SJSA1 (cell line): ENCODE results near the gene KPNA2. TPM values are rescaled to one million over a fixed set of nuclear protein-coding genes. Genes with fewer than 3 reads are reported as not detected.
"Not testable (repeated sequence)": the region's sequence is repeated elsewhere in the genome, so short reads cannot be mapped to it uniquely, and the experiment has no call there.

Experiments used
- DNase-seq, 2 experiments: peaks; one replicate each; pipeline ENCODE4 v3.0.0-alpha.2; 2015 to 2020; ENCODE audit warnings: low spot score in 2 of 2, low read depth in 1 of 2
- H3K27ac ChIP-seq: fragments of 250-450 bp; sonication (Bioruptor Pico); 2 replicates; pipeline ENCODE4 v1.5.1; 2020; ENCODE audit warnings: mild to moderate bottlenecking, moderate library complexity
- H3K27me3 ChIP-seq: fragments of 250-450 bp; sonication (Bioruptor Pico); replicated peaks from 2 replicates; pipeline ENCODE4 v1.5.1; 2020; ENCODE audit warnings: mild to moderate bottlenecking, moderate library complexity
- H3K36me3 ChIP-seq: fragments of 250-450 bp; sonication (Bioruptor Pico); 2 replicates; pipeline ENCODE4 v1.5.1; 2020; ENCODE audit warnings: mild to moderate bottlenecking
- H3K4me1 ChIP-seq: fragments of 250-450 bp; sonication (Bioruptor Pico); replicated peaks from 2 replicates; pipeline ENCODE4 v1.6.1; 2021; ENCODE audit warnings: mild to moderate bottlenecking
- H3K4me3 ChIP-seq: fragments of 250-450 bp; sonication (Bioruptor Pico); 2 replicates; pipeline ENCODE4 v1.5.1; 2020; ENCODE audit warnings: mild to moderate bottlenecking
- H3K9me3 ChIP-seq: fragments of 250-450 bp; sonication (Bioruptor Pico); replicated peaks from 2 replicates; pipeline ENCODE4 v1.5.1; 2020; ENCODE audit warnings: mild to moderate bottlenecking
- total RNA-seq: library from RNA; depleted of rRNA; stranded (reverse); fragments of >200 nt; shearing (Covaris generic); gene quantifications from 2 replicates; pipeline ENCODE4 v1.2.3, GENCODE V29; 2014; rRNA removed

The KPNA2 gene
- total RNA-seq: 309 and 338 TPM in 2 replicates

DNA sequence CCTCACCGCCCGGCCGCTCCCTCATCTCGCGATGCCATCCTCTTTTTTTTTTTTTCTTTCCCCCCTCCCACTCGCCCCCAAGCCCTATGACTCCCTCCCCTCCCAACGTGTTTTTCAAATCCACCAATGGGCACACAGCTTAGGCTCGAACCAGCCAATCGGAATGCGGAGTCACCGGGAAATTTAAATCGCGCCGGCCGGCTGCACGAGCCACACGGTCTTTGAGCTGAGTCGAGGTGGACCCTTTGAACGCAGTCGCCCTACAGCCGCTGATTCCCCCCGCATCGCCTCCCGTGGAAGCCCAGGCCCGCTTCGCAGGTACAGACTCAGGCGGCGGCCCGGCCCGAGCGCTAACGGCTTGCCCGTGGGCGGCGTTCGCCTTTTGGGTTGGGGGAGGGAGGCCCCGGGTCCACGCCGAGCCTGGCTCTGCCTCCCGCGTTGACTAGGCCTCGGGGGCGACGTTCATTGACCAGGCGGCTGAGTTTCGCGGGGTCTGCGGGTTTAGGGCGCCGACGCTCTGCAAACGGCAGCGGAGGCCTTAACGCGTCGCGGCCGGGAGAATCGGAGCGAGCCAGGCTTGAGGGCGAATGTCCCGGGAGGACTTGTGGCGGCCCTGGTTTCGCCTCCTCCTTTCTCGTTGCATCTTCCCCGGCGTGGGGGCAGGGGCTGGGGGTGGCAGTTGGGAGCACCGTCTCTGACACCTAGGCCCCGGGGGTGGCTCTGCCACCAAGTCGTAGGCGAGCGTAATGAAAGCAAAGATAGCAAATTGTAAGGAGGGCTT, at the start of gene KPNA2:
KPNA2 (plus strand) TSS at position 213 of the 781 bp plus-strand sequence. CDS start 1,398 bp downstream, outside the sequence.
- peak; percentile 97 to 98 for DNase-seq

DNA sequence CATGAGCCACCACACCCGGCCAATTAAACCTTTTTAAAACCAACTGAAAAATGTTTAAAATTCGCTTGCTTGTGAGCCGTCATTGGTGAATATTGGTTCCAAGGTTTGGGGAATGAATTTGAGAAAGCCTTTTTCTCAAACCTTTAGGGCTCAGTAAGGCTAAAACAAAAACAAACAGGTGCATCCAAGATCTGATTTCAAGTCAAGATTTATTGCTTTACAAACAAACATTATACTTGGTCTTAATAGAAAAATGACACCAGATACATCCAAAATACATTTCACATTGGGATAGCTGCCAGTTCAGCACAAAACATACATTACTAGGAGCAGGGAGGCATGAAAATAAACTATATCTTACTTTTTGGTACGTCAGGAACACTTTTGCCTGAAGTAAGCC, 44.6 kb upstream of the KPNA2 start:
- Histone ChIP-seq H3K4me1 (peaks cover 28% of the 10 kb centered on the region), H3K4me3 (no peak overlapping the region)

More for the DNA sequence above, at the start of gene KPNA2:
- Histone ChIP-seq H3K4me3 (peak within 1 kb of the TSS; percentile 88), H3K9me3 (no peaks in the 10 kb centered on the region), H3K36me3 (peaks cover 52% of the 10 kb centered on the region), H3K27ac (peak within 1 kb of the TSS; percentile 95), H3K4me1 (peaks cover 21% of the 10 kb centered on the region), H3K27me3 (no peaks in the 10 kb centered on the region)

GRCh38 chr17:67992548-67993152, 42.9 kb upstream of the KPNA2 start:
- H3K36me3 ChIP-seq: peaks cover 6% of the 10 kb centered on the region
- peak overlapping the region; percentile 63 for H3K27ac ChIP-seq
- H3K4me3 ChIP-seq: peak overlapping the region; percentile 90
- peaks cover 28% of the 10 kb centered on the region for H3K4me1 ChIP-seq
- peaks cover 11% of the 10 kb centered on the region for H3K27me3 ChIP-seq
- H3K9me3 ChIP-seq: no peaks in the 10 kb centered on the region
- no peak for DNase-seq

More for the DNA sequence above, 44.6 kb upstream of the KPNA2 start:
- DNase-seq: no peak
- Histone ChIP-seq H3K27ac (no peak overlapping the region), H3K36me3 (peaks cover 6% of the 10 kb centered on the region), H3K9me3 (no peaks in the 10 kb centered on the region), H3K27me3 (peaks cover 11% of the 10 kb centered on the region)

- peak overlapping the region; percentile 63 for H3K27ac ChIP-seq
- peaks cover 28% of the 10 kb centered on the region for H3K4me1 ChIP-seq
- H3K4me3 ChIP-seq: peak overlapping the region; percentile 90
- no peaks in the 10 kb centered on the region for H3K9me3 ChIP-seq
- peak; percentile 83 to 86 for DNase-seq
- peaks cover 6% of the 10 kb centered on the region for H3K36me3 ChIP-seq
- peaks cover 11% of the 10 kb centered on the region for H3K27me3 ChIP-seq
Measured at GRCh38 chr17:67993153-67993997, 42.2 kb upstream of the KPNA2 start.

DNA sequence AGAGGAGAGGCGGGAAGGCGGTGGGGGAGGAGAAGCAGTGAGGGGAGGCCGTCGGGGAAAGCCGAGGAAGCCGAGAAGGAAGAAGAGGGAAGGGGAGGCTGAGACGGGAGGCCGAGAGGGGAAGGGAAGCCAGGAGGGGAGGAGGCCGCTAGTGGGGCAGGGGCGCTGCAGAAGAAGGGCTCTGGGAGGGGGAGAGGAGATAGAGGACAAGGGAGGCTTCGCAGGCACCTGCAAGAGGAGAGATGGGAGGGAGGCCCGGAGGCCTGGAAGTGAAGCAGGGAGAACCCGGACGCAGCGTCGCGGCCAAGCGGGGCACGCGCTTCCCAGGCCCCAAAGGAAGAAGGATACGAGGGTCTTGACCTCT, 41.6 kb upstream of the KPNA2 start:
- H3K4me3 ChIP-seq: peak overlapping the region; percentile 90
- DNase-seq: no peak
- no peaks in the 10 kb centered on the region for H3K9me3 ChIP-seq
- H3K36me3 ChIP-seq: peaks cover 6% of the 10 kb centered on the region
- H3K27me3 ChIP-seq: peaks cover 11% of the 10 kb centered on the region
- H3K27ac ChIP-seq: peak overlapping the region; percentile 58
- H3K4me1 ChIP-seq: peaks cover 28% of the 10 kb centered on the region

- Histone ChIP-seq H3K27ac (no peak overlapping the region), H3K9me3 (no peaks in the 10 kb centered on the region), H3K36me3 (peaks cover 6% of the 10 kb centered on the region), H3K4me3 (peak overlapping the region; percentile 34), H3K4me1 (peaks cover 28% of the 10 kb centered on the region), H3K27me3 (peaks cover 11% of the 10 kb centered on the region)
- peak; percentile 24 to 37 for DNase-seq
Measured at GRCh38 chr17:67994817-67995569, 40.5 kb upstream of the KPNA2 start.

- Histone ChIP-seq H3K27ac (no peak overlapping the region), H3K4me3 (peak overlapping the region; percentile 34), H3K27me3 (peaks cover 11% of the 10 kb centered on the region), H3K9me3 (no peaks in the 10 kb centered on the region), H3K36me3 (peaks cover 6% of the 10 kb centered on the region), H3K4me1 (peaks cover 28% of the 10 kb centered on the region)
- DNase-seq: peak in 1 of 2 experiments; percentile 18
Measured at GRCh38 chr17:67995570-67996263, 39.8 kb upstream of the KPNA2 start.

DNA sequence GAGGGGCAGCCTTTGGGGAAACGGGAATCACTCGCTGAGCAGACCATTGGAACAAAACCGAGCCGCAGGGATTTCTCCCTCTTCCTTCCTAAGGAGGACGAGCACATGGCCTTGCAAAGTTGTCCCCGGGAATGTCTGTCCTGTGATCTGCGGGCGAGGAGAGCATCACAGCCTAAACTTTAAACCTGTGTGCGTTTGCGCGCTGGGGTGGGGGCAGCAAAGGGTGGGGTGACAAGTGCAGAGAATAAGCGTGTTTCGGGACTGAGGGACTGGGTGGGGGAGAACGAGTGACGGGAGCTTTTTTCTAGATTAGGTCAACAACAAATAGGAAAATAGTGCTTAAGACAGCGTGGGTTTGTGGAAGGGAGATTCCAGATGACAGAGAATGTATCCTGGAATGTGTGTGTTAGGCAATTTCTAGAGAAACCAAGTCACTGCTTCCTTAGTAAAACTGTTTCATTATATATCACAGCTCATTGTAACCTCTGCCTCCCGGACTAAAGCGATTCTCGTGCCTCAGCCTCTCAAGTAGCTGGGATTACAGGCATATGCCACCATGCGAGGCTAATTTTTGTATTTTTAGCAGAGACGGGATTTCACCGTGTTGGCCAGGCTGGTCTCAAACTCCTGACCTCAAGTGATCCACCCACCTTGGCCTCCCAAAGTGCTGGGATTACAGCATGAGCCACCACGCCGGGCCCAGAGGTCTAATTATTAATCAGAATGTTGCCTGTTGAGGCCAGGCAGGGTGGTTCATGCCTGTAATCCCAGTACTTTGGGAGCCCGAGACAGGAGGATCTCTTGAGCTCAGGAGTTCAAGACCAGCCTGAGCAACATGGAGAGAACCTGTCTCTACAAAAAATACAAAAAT, 39.0 kb upstream of the KPNA2 start, which contains the start of gene C17orf58:
C17orf58 (minus strand) TSS at position 169 of the 871 bp plus-strand sequence. CDS start 271 bp downstream, outside the sequence.
- not testable (repeated sequence) for H3K9me3 ChIP-seq, H3K27ac ChIP-seq, H3K36me3 ChIP-seq
- Histone ChIP-seq H3K4me3 (peak within 1 kb of the TSS; percentile 34), H3K4me1 (peaks cover 28% of the 10 kb centered on the region), H3K27me3 (peaks cover 11% of the 10 kb centered on the region)
- DNase-seq: peak in 1 of 2 experiments; percentile 10

DNA sequence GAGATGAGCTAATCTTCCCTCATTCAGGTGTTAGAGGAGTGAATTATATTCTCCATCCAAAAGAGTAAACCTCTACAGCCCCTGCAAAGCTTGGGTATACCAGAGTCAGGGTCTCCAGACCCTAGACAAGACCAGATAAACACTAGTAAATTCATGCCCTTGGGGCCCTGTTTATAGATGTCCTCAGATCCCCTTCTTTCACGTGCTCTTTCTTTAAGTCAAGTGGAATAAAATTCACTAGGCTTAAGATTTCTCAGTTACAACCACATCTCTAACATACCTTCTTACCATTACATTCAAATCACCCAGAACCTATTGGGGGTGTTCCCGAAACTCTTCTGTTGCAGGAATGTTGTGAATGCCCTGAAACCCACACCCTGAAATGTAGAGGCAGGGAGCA, 37.1 kb upstream of the KPNA2 start:
- peaks cover 11% of the 10 kb centered on the region for H3K27me3 ChIP-seq
- H3K27ac ChIP-seq: no peak overlapping the region
- peaks cover 21% of the 10 kb centered on the region for H3K4me1 ChIP-seq
- no peaks in the 10 kb centered on the region for H3K9me3 ChIP-seq
- H3K36me3 ChIP-seq: 0 out of 2 replicates have a peak, but pooled peaks cover 2% of the 10 kb centered on the region
- no peak overlapping the region for H3K4me3 ChIP-seq
- no peak for DNase-seq

DNA sequence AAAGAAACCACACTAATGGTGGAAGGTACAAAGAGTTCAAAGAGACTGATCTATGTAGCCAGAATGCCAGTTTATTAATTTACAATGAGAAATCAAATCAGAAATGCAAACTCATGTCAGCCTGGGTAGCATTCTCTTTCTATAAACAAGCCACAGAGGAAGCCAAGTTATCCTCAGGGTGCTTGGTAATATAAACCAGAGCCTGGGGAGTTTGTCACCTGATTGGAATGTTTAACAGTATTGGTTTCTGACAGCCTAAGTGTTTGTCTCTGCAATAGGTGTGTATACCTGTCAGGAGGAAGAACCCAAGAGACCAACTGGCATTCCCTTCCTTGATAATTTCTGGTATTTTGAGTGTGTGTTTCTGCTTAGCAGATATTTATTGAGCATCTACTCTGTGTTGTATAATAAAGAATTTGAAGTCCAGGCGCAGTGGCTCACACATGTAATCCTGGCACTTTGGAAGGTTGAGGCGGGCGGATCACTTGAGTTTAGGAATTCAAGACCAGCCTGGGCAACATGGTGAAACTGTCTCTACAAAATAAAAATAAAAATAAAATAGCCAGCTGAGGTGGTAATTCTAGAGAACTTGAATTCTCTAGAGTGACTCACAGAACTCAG, 36.1 kb upstream of the KPNA2 start:
- Histone ChIP-seq H3K27me3 (peaks cover 11% of the 10 kb centered on the region), H3K9me3 (no peaks in the 10 kb centered on the region), H3K27ac (no peak overlapping the region), H3K4me3 (no peak overlapping the region), H3K36me3 (no peaks in the 10 kb centered on the region), H3K4me1 (peaks cover 15% of the 10 kb centered on the region)
- DNase-seq: no peak

DNA sequence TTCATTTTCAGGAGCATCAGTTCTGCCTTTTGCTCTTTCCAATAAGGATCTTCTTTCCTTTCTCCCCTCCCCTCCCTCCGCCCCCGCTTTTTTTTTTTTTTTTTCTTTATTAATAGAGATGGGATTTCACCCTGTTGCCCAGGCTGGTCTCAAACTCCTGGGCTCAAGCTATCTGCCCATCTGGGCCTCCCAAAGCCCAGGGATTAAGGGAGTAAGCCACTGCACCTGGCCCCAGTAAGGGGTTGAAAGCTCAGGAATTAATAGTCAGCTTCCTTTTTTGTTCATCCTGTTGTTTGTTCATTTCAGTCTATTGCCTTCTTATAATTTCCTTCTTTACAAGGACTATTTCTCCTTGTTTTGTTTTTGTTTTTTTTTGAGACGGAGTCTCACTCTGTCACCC, 31.3 kb upstream of the KPNA2 start:
- H3K9me3 ChIP-seq: no peaks in the 10 kb centered on the region
- no peaks in the 10 kb centered on the region for H3K27me3 ChIP-seq
- no peak for DNase-seq
- no peak overlapping the region for H3K4me3 ChIP-seq
- H3K27ac ChIP-seq: no peak overlapping the region
- H3K36me3 ChIP-seq: no peaks in the 10 kb centered on the region
- no peaks in the 10 kb centered on the region for H3K4me1 ChIP-seq
